HepG2 (cell line): ENCODE results near the gene CAMTA2. TPM values are rescaled to one million over a fixed set of nuclear protein-coding genes. Genes with fewer than 3 reads are reported as not detected.

Experiments used
- ASH2L ChIP-seq: fragments of 300-600, 200-600 bp; sonication (generic); IDR thresholded peaks from 2 replicates; pipeline ENCODE4 v1.7.0; 2017; ENCODE audit warnings: low read depth, mild to moderate bottlenecking, moderate library complexity, mixed read lengths, low read length; ENCODE audit not compliant: insufficient read length
- HMG20A ChIP-seq: IDR thresholded peaks from 2 replicates; pipeline ENCODE4 v1.6.1; 2016; ENCODE audit warnings: borderline replicate concordance
- KDM4B ChIP-seq: sonication (generic); formaldehyde crosslinking; IDR thresholded peaks from 2 replicates; pipeline ENCODE4 v1.4.0; 2020; ENCODE audit warnings: missing genetic modification reagents
- MBNL3 ChIP-seq: fragments of 250-450 bp; sonication (Bioruptor Pico); conservative IDR thresholded peaks from 2 replicates; pipeline ENCODE4 v1.8.0; 2022; ENCODE audit warnings: mild to moderate bottlenecking, inconsistent platforms
- MEIS2 ChIP-seq: sonication (generic); formaldehyde crosslinking; IDR thresholded peaks from 2 replicates; pipeline ENCODE4 v1.9.0; 2021; ENCODE audit warnings: mild to moderate bottlenecking, missing genetic modification reagents
- NCOA2 ChIP-seq: sonication (generic); formaldehyde crosslinking; IDR thresholded peaks from 2 replicates; pipeline ENCODE4 v1.8.0; 2022; ENCODE audit warnings: inconsistent platforms
- NFE2 ChIP-seq: sonication (generic); formaldehyde crosslinking; IDR thresholded peaks from 2 replicates; pipeline ENCODE4 v1.4.0; 2020; ENCODE audit warnings: missing genetic modification reagents
- PAX8 ChIP-seq: sonication (generic); formaldehyde crosslinking; IDR thresholded peaks from 2 replicates; pipeline ENCODE4 v1.8.0; 2022; ENCODE audit warnings: mild to moderate bottlenecking, missing genetic modification reagents, borderline replicate concordance
- PHF20 ChIP-seq: sonication (generic); formaldehyde crosslinking; IDR thresholded peaks from 2 replicates; pipeline ENCODE4 v1.5.0; 2020; ENCODE audit warnings: mild to moderate bottlenecking, missing genetic modification reagents
- REL ChIP-seq: sonication (generic); formaldehyde crosslinking; conservative IDR thresholded peaks from 2 replicates; pipeline ENCODE4 v1.8.0; 2022; ENCODE audit warnings: mild to moderate bottlenecking, missing genetic modification reagents, moderate library complexity
- TBX2 ChIP-seq: sonication (generic); formaldehyde crosslinking; IDR thresholded peaks from 2 replicates; pipeline ENCODE4 v1.5.0; 2020; ENCODE audit warnings: missing genetic modification reagents, mild to moderate bottlenecking, borderline replicate concordance
- TERF1 ChIP-seq: sonication (generic); formaldehyde crosslinking; IDR thresholded peaks from 2 replicates; pipeline ENCODE4 v1.8.0; 2022; ENCODE audit warnings: mild to moderate bottlenecking, missing genetic modification reagents, moderate library complexity
- ZNF12 ChIP-seq: sonication (generic); formaldehyde crosslinking; IDR thresholded peaks from 2 replicates; pipeline ENCODE4 v1.5.0; 2020; ENCODE audit warnings: missing genetic modification reagents
- ZNF468 ChIP-seq: sonication (generic); formaldehyde crosslinking; IDR thresholded peaks from 2 replicates; pipeline ENCODE4 v1.8.0; 2022; ENCODE audit warnings: mild to moderate bottlenecking, moderate library complexity, missing genetic modification reagents
- ZNF563 ChIP-seq: sonication (generic); formaldehyde crosslinking; IDR thresholded peaks from 2 replicates; pipeline ENCODE4 v1.8.0; 2022; ENCODE audit warnings: mild to moderate bottlenecking, moderate library complexity, missing genetic modification reagents
- ZNF710 ChIP-seq: sonication (generic); formaldehyde crosslinking; IDR thresholded peaks from 2 replicates; pipeline ENCODE4 v1.5.0; 2020; ENCODE audit warnings: mild to moderate bottlenecking, missing genetic modification reagents, borderline replicate concordance
- ZSCAN22 ChIP-seq: sonication (generic); formaldehyde crosslinking; IDR thresholded peaks from 2 replicates; pipeline ENCODE4 v1.4.0; 2020; ENCODE audit warnings: mild to moderate bottlenecking, missing genetic modification reagents
- polyA plus RNA-seq, 8 experiments: library from polyadenylated mRNA; depleted of rRNA in 3 of 8; stranded (reverse) in 7 of 8; unstranded in 1 of 8; fragments of >200 nt; fragmentation: Illumina TruSeq in 4 of 8; extraction: Trizol in 4 of 8; gene quantifications; 2 replicates each; pipeline versions ENCODE4 v1.2.1 to v1.2.3, GENCODE V29; 2011 to 2016; ENCODE audit warnings: low read depth in 4 of 8, missing spikeins in 1 of 8, mixed read lengths in 1 of 8; ENCODE audit not compliant: insufficient read depth in 1 of 8
- total RNA-seq, 5 experiments: library from RNA; depleted of rRNA; stranded (reverse); fragments of >200 nt; fragmentation: Illumina TruSeq; extraction: Trizol; gene quantifications; 2 replicates each; pipeline ENCODE4 v1.2.3, GENCODE V29; 2016; ENCODE audit warnings: low read depth in 1 of 5
- TF ChIP-seq, protein P1 (sequence below): conservative IDR thresholded peaks from 2 replicates; pipeline ENCODE4 v1.6.1; 2018; ENCODE audit warnings: missing genetic modification reagents
- TF ChIP-seq, protein P2 (sequence below): sonication (generic); formaldehyde crosslinking; IDR thresholded peaks from 2 replicates; pipeline ENCODE4 v1.5.0; 2020; ENCODE audit warnings: missing genetic modification reagents
- TF ChIP-seq, protein P3 (sequence below): sonication (generic); formaldehyde crosslinking; conservative IDR thresholded peaks from 2 replicates; pipeline ENCODE4 v1.4.0; 2020; ENCODE audit warnings: missing genetic modification reagents
- TF ChIP-seq, protein P4 (sequence below): sonication (generic); formaldehyde crosslinking; IDR thresholded peaks from 2 replicates; pipeline ENCODE4 v1.4.0; 2020; ENCODE audit warnings: missing genetic modification reagents

CAMTA2 gene
- total and polyA plus RNA-seq, 2 of the 13 experiments (the other 11 are each of a cell fraction or from before 2014, with no cell fraction given), result 4.1 to 7.1 TPM

GRCh38 chr17:4949321-4950074 lies 38.0 kb downstream of the CAMTA2 start (continued):
- TF ChIP-seq, protein P1, sequence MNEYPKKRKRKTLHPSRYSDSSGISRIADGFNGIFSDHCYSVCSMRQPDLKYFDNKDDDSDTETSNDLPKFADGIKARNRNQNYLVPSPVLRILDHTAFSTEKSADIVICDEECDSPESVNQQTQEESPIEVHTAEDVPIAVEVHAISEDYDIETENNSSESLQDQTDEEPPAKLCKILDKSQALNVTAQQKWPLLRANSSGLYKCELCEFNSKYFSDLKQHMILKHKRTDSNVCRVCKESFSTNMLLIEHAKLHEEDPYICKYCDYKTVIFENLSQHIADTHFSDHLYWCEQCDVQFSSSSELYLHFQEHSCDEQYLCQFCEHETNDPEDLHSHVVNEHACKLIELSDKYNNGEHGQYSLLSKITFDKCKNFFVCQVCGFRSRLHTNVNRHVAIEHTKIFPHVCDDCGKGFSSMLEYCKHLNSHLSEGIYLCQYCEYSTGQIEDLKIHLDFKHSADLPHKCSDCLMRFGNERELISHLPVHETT (CRISPR knock-in tag), result peak; percentile 77; the same call in 1 of the 2 replicates
- peak; percentile 89 for TF ChIP-seq ZNF563 (CRISPR knock-in tag)
- TF ChIP-seq REL (CRISPR knock-in tag), result peak; percentile 91
- no peak for TF ChIP-seq MBNL3 (CRISPR knock-in tag)
- no peak; the same call in 1 of the 2 replicates for TF ChIP-seq NCOA2 (CRISPR knock-in tag)
- TF ChIP-seq KDM4B (CRISPR knock-in tag), result no peak
- TF ChIP-seq, protein P2, sequence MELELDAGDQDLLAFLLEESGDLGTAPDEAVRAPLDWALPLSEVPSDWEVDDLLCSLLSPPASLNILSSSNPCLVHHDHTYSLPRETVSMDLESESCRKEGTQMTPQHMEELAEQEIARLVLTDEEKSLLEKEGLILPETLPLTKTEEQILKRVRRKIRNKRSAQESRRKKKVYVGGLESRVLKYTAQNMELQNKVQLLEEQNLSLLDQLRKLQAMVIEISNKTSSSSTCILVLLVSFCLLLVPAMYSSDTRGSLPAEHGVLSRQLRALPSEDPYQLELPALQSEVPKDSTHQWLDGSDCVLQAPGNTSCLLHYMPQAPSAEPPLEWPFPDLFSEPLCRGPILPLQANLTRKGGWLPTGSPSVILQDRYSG (CRISPR knock-in tag), result no peak
- TF ChIP-seq ASH2L, result peak; percentile 68
- TF ChIP-seq, protein P3, sequence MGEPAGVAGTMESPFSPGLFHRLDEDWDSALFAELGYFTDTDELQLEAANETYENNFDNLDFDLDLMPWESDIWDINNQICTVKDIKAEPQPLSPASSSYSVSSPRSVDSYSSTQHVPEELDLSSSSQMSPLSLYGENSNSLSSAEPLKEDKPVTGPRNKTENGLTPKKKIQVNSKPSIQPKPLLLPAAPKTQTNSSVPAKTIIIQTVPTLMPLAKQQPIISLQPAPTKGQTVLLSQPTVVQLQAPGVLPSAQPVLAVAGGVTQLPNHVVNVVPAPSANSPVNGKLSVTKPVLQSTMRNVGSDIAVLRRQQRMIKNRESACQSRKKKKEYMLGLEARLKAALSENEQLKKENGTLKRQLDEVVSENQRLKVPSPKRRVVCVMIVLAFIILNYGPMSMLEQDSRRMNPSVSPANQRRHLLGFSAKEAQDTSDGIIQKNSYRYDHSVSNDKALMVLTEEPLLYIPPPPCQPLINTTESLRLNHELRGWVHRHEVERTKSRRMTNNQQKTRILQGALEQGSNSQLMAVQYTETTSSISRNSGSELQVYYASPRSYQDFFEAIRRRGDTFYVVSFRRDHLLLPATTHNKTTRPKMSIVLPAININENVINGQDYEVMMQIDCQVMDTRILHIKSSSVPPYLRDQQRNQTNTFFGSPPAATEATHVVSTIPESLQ (CRISPR knock-in tag), result no peak
- TF ChIP-seq PAX8 (CRISPR knock-in tag), result no peak
- no peak for TF ChIP-seq NFE2 (CRISPR knock-in tag)
- TF ChIP-seq ZNF710 (CRISPR knock-in tag), result no peak
- no peak; the same call in none of the 2 replicates for TF ChIP-seq MEIS2 (CRISPR knock-in tag)
- TF ChIP-seq HMG20A (CRISPR knock-in tag), result no peak
- no peak for TF ChIP-seq TERF1
- TF ChIP-seq ZSCAN22 (CRISPR knock-in tag), result no peak
- TF ChIP-seq ZNF468, result no peak
- TF ChIP-seq, protein P4, sequence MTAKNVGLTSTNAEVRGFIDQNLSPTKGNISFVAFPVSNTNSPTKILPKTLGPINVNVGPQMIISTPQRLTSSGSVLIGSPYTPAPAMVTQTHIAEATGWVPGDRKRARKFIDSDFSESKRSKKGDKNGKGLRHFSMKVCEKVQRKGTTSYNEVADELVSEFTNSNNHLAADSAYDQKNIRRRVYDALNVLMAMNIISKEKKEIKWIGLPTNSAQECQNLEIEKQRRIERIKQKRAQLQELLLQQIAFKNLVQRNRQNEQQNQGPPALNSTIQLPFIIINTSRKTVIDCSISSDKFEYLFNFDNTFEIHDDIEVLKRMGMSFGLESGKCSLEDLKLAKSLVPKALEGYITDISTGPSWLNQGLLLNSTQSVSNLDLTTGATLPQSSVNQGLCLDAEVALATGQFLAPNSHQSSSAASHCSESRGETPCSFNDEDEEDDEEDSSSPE (CRISPR knock-in tag), result peak; percentile 82
- TF ChIP-seq PHF20 (CRISPR knock-in tag), result peak; percentile 17; the same call in 1 of the 2 replicates
- peak; percentile 60; the same call in 1 of the 2 replicates for TF ChIP-seq TBX2 (CRISPR knock-in tag)
- TF ChIP-seq ZNF12 (CRISPR knock-in tag), result 0 out of 2 replicates have a peak, but pooled peaks have one; percentile 19
